IMR-90 (cell line): ENCODE data around the gene E4F1. TPM values are rescaled to one million over a fixed set of nuclear protein-coding genes. Genes with fewer than 3 reads are reported as not detected.

Source experiments
- ATAC-seq: fragments of 200-7000 bp; cut with Tn5 transposase; 2 replicates; pipeline ENCODE4 v1.9.1; 2020; ENCODE audit warnings: low read depth, mild to moderate bottlenecking, moderate library complexity
- BruUV-seq: library from RNA; stranded (reverse); fragments of 400-500 nt; replicated peaks from 2 replicates; lab custom pipeline; 2021; lab: Mats Ljungman, UMichigan
- CTCF ChIA-PET: fragments of 300-600 bp; formaldehyde crosslinking; extraction: SDS; loops from one replicate; lab custom pipeline; 2021; ENCODE audit warnings: antibody characterized with exemption; lab: Yijun Ruan, JAX
- POLR2A ChIA-PET: fragments of 300-600 bp; sonication (Branson Sonifier 250); formaldehyde crosslinking; loops from one replicate; lab custom pipeline; 2022; ENCODE audit warnings: antibody characterized with exemption; ENCODE audit not compliant: unreplicated experiment; lab: Charles Lee
- DNase-seq: peaks from one replicate; pipeline ENCODE4 v3.0.0; 2013
- H2AFZ ChIP-seq: replicated peaks from 2 replicates; pipeline ENCODE3; 2013; ENCODE audit warnings: low read length, mild to moderate bottlenecking; ENCODE audit not compliant: poor library complexity
- H2AK5ac ChIP-seq: 2 replicates; pipeline ENCODE4 v1.6.1; 2013; ENCODE audit warnings: low read depth, low read length, inconsistent platforms
- H2AK9ac ChIP-seq: replicated peaks from 2 replicates; pipeline ENCODE3; 2013; ENCODE audit warnings: mild to moderate bottlenecking, low read depth, low read length, moderate library complexity; ENCODE audit not compliant: poor library complexity
- H2BK120ac ChIP-seq: 2 replicates; pipeline ENCODE4 v1.6.1; 2013; ENCODE audit warnings: low read depth, low read length, inconsistent platforms
- H2BK15ac ChIP-seq: 3 replicates; pipeline ENCODE4 v1.6.1; 2013; ENCODE audit warnings: low read depth, low read length, inconsistent platforms
- H2BK20ac ChIP-seq: 2 replicates; pipeline ENCODE4 v1.6.1; 2013; ENCODE audit warnings: low read depth, mild to moderate bottlenecking, inconsistent platforms, low read length, moderate library complexity
- H2BK5ac ChIP-seq: 2 replicates; pipeline ENCODE4 v1.6.1; 2013; ENCODE audit warnings: mild to moderate bottlenecking, low read depth, low read length, inconsistent platforms; ENCODE audit not compliant: poor library complexity, severe bottlenecking
- H3K14ac ChIP-seq: replicated peaks from 2 replicates; pipeline ENCODE4 v1.6.1; 2013; ENCODE audit warnings: low read depth, low read length, inconsistent platforms
- H3K18ac ChIP-seq: 2 replicates; pipeline ENCODE4 v1.6.1; 2013; ENCODE audit warnings: low read depth, low read length, control low read depth
- H3K23ac ChIP-seq: 2 replicates; pipeline ENCODE4 v1.6.1; 2013; ENCODE audit warnings: low read depth, low read length, inconsistent platforms
- H3K27ac ChIP-seq: 2 replicates; pipeline ENCODE4 v1.5.1; 2013; ENCODE audit warnings: mild to moderate bottlenecking, control low read depth, low read length; ENCODE audit not compliant: insufficient read depth
- H3K27me3 ChIP-seq: 2 replicates; pipeline ENCODE4 v1.6.1; 2013; ENCODE audit warnings: low read length; ENCODE audit not compliant: control insufficient read depth, insufficient read depth
- H3K36me3 ChIP-seq: 2 replicates; pipeline ENCODE4 v1.6.1; 2013; ENCODE audit warnings: low read length, mixed read lengths; ENCODE audit not compliant: control insufficient read depth, insufficient read depth
- H3K4ac ChIP-seq: 2 replicates; pipeline ENCODE4 v1.6.1; 2013; ENCODE audit warnings: low read depth, low read length, inconsistent platforms
- H3K4me1 ChIP-seq: 2 replicates; pipeline ENCODE4 v1.6.1; 2013; ENCODE audit warnings: low read length, mixed read lengths; ENCODE audit not compliant: control insufficient read depth, insufficient read depth
- H3K4me2 ChIP-seq: 2 replicates; pipeline ENCODE4 v1.6.1; 2013; ENCODE audit warnings: low read depth, mild to moderate bottlenecking, control low read depth, low read length, moderate library complexity
- H3K4me3 ChIP-seq: 2 replicates; pipeline ENCODE4 v1.5.1; 2013; ENCODE audit warnings: low read depth, mild to moderate bottlenecking, control low read depth, low read length, moderate library complexity; ENCODE audit not compliant: insufficient read depth
- H3K56ac ChIP-seq: 2 replicates; pipeline ENCODE4 v1.6.1; 2013; ENCODE audit warnings: low read length, inconsistent platforms; ENCODE audit not compliant: insufficient read depth; ENCODE audit errors: extremely low read depth
- H3K79me1 ChIP-seq, 2 experiments: 2 replicates each; pipeline ENCODE4 v1.6.1; 2013; ENCODE audit warnings: low read length in 2 of 2, inconsistent platforms in 1 of 2, low read depth in 1 of 2
- H3K9ac ChIP-seq: 2 replicates; pipeline ENCODE4 v1.6.1; 2013; ENCODE audit warnings: low read depth, low read length, control low read depth
- H3K9me1 ChIP-seq: 2 replicates; pipeline ENCODE4 v1.6.1; 2013; ENCODE audit warnings: low read length, inconsistent platforms; ENCODE audit not compliant: insufficient read depth
- H3K9me3 ChIP-seq: 2 replicates; pipeline ENCODE4 v1.6.1; 2013; ENCODE audit warnings: low read length; ENCODE audit not compliant: control insufficient read depth, insufficient read depth
- H4K20me1 ChIP-seq: 2 replicates; pipeline ENCODE4 v1.6.1; 2013; ENCODE audit warnings: low read length, inconsistent platforms; ENCODE audit not compliant: insufficient read depth
- H4K5ac ChIP-seq: 2 replicates; pipeline ENCODE4 v1.6.1; 2013; ENCODE audit warnings: mild to moderate bottlenecking, low read depth, low read length, control low read depth
- H4K8ac ChIP-seq, 2 experiments: 2 replicates each; pipeline ENCODE4 v1.6.1; 2013; ENCODE audit warnings: low read depth in 2 of 2, low read length in 2 of 2, control low read depth in 1 of 2, inconsistent platforms in 1 of 2
- H4K91ac ChIP-seq: 2 replicates; pipeline ENCODE4 v1.6.1; 2013; ENCODE audit warnings: low read depth, low read length, inconsistent platforms; ENCODE audit not compliant: insufficient read depth
- CEBPB ChIP-seq: IDR thresholded peaks from 2 replicates; pipeline ENCODE4 v1.6.1; 2012; ENCODE audit warnings: low read depth, low read length, improper control_type of control experiment
- MAFK ChIP-seq: IDR thresholded peaks from 2 replicates; pipeline ENCODE4 v1.6.1; 2012; ENCODE audit warnings: low read depth, low read length, improper control_type of control experiment
- POLR2A ChIP-seq: IDR thresholded peaks from 2 replicates; pipeline ENCODE4 v1.6.1; 2012; ENCODE audit warnings: mild to moderate bottlenecking, low read depth, low read length
- RAD21 ChIP-seq: IDR thresholded peaks from 2 replicates; pipeline ENCODE4 v1.6.1; 2012; ENCODE audit warnings: low read length, improper control_type of control experiment
- RCOR1 ChIP-seq: IDR thresholded peaks from 2 replicates; pipeline ENCODE4 v1.6.1; 2012; ENCODE audit warnings: mild to moderate bottlenecking, low read length, improper control_type of control experiment; ENCODE audit not compliant: insufficient replicate concordance
- SMC3 ChIP-seq: fragments of 150-350 bp; IDR thresholded peaks from 2 replicates; pipeline ENCODE4 v1.6.1; 2016; ENCODE audit warnings: low read depth, mild to moderate bottlenecking, antibody characterized with exemption, low read length, moderate library complexity
- WGBS, 2 experiments: methylation state at CpG; one replicate each; pipeline versions ENCODE4 v1.1.5 to v1.1.7; 2013; ENCODE audit warnings: missing lambda C conversion rate in 2 of 2; ENCODE audit not compliant: insufficient read length in 1 of 2; ENCODE audit errors: extremely low coverage in 2 of 2; 5-methylcytosine and 5-hydroxymethylcytosine counted together
- dilution Hi-C: fragments of 300-500 bp; cut with HindIII; formaldehyde crosslinking; loops from one replicate; pipeline ENCODE4 v1.14.3; 2018; ENCODE audit warnings: low sequenced_read_pairs; ENCODE audit not compliant: unreplicated experiment
- in situ Hi-C: fragments of 300-500 bp; cut with MboI; formaldehyde crosslinking; loops from 3 replicates; pipeline ENCODE4 v1.14.3; 2019; ENCODE audit warnings: low sequenced_read_pairs, inconsistent platforms, mixed read lengths
- intact Hi-C: fragments of 100-400 bp; cut with micrococcal nuclease; formaldehyde crosslinking; loops from 2 replicates; pipeline ENCODE4 v1.10.0; 2022
- polyA plus RNA-seq, 3 experiments: library from polyadenylated mRNA; depleted of rRNA; stranded (reverse); fragments of >200 nt; gene quantifications; 2 replicates each; pipeline ENCODE4 v1.2.3, GENCODE V29; 2012; ENCODE audit warnings: low replicate concordance in 1 of 3
- total RNA-seq: library from RNA; depleted of rRNA; stranded (reverse); fragments of >200 nt; gene quantifications from 2 replicates; pipeline ENCODE4 v1.2.3, GENCODE V29; 2012
- TF ChIP-seq, protein P1 (sequence below): fragments of 150-350 bp; IDR thresholded peaks from 2 replicates; pipeline ENCODE4 v1.6.1; 2016; ENCODE audit warnings: low read depth, mild to moderate bottlenecking, low read length, moderate library complexity, borderline replicate concordance
- TF ChIP-seq, protein P2 (sequence below): fragments of 150-350 bp; IDR thresholded peaks from 2 replicates; pipeline ENCODE4 v1.6.1; 2017; ENCODE audit warnings: mild to moderate bottlenecking, antibody characterized with exemption, low read length, low read depth

Gene E4F1
- total and polyA plus RNA-seq, 2 of the 4 experiments (the other 2 are of a cell fraction) = 13.1 to 33.0 TPM

DNA sequence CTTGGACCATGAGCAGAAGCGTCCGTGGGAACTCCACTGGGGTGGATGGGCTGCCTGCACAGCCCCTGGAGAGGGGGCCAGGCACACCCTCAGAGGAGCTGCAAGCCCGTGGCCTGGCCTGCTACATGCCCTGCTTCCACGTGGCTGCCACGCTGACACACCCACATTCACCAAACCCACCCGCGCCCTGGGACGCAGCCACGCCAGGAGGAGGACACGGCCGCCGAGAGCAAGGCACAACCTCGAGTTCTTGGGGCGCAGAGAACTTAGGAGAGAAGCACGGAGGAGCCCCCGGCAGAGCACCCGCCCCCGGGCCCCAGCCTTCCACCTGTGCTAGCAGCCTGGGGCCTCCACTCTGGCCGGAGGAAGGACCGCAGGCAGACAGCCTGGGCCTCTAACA is 45.8 kb upstream of the E4F1 start:
- intact Hi-C loops (no loop called here), in situ Hi-C loops (no loop called here), dilution Hi-C loops (no loop called here)
- H2AK9ac ChIP-seq = peak overlapping the region; percentile 65
- H3K9ac ChIP-seq = no peak overlapping the region
- H4K8ac ChIP-seq = no peak overlapping the region
- H3K4me1 ChIP-seq = no peaks in the 10 kb centered on the region
- no peak overlapping the region for H3K4me2 ChIP-seq
- no peak overlapping the region for H2BK5ac ChIP-seq
- H2AK5ac ChIP-seq = no peak overlapping the region
- H4K91ac ChIP-seq = no peak overlapping the region
- no peak overlapping the region for H3K56ac ChIP-seq
- no peaks in the 10 kb centered on the region for H3K79me1 ChIP-seq
- H2AFZ ChIP-seq = no peak overlapping the region
- peaks cover 44% of the 10 kb centered on the region for H3K36me3 ChIP-seq
- POLR2A ChIA-PET = no interaction called here
- no peaks in the 10 kb centered on the region for H3K9me3 ChIP-seq
- no peak overlapping the region for H3K14ac ChIP-seq
- no peak overlapping the region for H2BK120ac ChIP-seq
- H3K27me3 ChIP-seq = no peaks in the 10 kb centered on the region
- TF ChIP-seq SMC3 (no peak), CEBPB (no peak), RCOR1 (no peak), MAFK (no peak), POLR2A (no peak), RAD21 (no peak)
- TF ChIP-seq, protein P1, sequence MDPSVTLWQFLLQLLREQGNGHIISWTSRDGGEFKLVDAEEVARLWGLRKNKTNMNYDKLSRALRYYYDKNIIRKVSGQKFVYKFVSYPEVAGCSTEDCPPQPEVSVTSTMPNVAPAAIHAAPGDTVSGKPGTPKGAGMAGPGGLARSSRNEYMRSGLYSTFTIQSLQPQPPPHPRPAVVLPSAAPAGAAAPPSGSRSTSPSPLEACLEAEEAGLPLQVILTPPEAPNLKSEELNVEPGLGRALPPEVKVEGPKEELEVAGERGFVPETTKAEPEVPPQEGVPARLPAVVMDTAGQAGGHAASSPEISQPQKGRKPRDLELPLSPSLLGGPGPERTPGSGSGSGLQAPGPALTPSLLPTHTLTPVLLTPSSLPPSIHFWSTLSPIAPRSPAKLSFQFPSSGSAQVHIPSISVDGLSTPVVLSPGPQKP = no peak
- TF ChIP-seq, protein P2, sequence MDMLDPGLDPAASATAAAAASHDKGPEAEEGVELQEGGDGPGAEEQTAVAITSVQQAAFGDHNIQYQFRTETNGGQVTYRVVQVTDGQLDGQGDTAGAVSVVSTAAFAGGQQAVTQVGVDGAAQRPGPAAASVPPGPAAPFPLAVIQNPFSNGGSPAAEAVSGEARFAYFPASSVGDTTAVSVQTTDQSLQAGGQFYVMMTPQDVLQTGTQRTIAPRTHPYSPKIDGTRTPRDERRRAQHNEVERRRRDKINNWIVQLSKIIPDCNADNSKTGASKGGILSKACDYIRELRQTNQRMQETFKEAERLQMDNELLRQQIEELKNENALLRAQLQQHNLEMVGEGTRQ = no peak
- CTCF ChIA-PET = no interaction called here
- H4K20me1 ChIP-seq = peaks cover 6% of the 10 kb centered on the region; the same call in 1 of the 2 replicates
- H3K27ac ChIP-seq = no peak overlapping the region
- no peak overlapping the region for H3K23ac ChIP-seq
- WGBS, 2 experiments = 98% methylated on average over 10 of the region's 20 CpGs; no CpG with 5 or more reads in 1 of the 2 experiments
- no peak overlapping the region for H3K4me3 ChIP-seq
- ATAC-seq (no peak), DNase-seq (no peak)
- no peak overlapping the region for H2BK15ac ChIP-seq
- TSS peak; percentile 94 for BruUV-seq
- H4K5ac ChIP-seq = no peak overlapping the region
- H2BK20ac ChIP-seq = no peak overlapping the region
- H3K18ac ChIP-seq = no peak overlapping the region
- no peak overlapping the region for H3K4ac ChIP-seq
- no peaks in the 10 kb centered on the region for H3K9me1 ChIP-seq
